Psoas muscle (tissue), 8 donors: Measurements from ENCODE around the gene TNMD. TPM values are rescaled to one million over a fixed set of nuclear protein-coding genes. Genes with fewer than 3 reads are reported as not detected.
"Not testable (repeated sequence)": the region's sequence is repeated elsewhere in the genome, so short reads cannot be mapped to it uniquely, and the experiment has no call there.

Experiments
- ATAC-seq, 4 donors: fragments of 200-7000 bp; cut with Tn5 transposase; one replicate each; pipeline ENCODE4 v1.9.1; 2020; ENCODE audit warnings: moderate library complexity in 3 of 4, mild to moderate bottlenecking in 2 of 4
- DNase-seq, 2 donors: peaks; one replicate each; pipeline ENCODE4 v3.0.0-alpha.2; 2020
- H3K27ac ChIP-seq: fragments of 200-600 bp; one replicate; pipeline ENCODE4 v1.8.0; 2022
- H3K27me3 ChIP-seq, 3 donors: fragments of 200-600 bp in 1 of 3; one replicate each; pipeline versions ENCODE4 v1.6.1 to v1.8.0; 2013 to 2022; ENCODE audit warnings: low read length in 2 of 3, mild to moderate bottlenecking in 2 of 3, moderate library complexity in 1 of 3; ENCODE audit not compliant: insufficient read depth in 3 of 3
- H3K36me3 ChIP-seq, 2 donors: fragments of 200-600 bp in 1 of 2; one replicate each; pipeline versions ENCODE4 v1.6.1 to v1.8.0; 2013 to 2022; ENCODE audit warnings: low read depth in 1 of 2, mild to moderate bottlenecking in 1 of 2, moderate library complexity in 1 of 2; ENCODE audit not compliant: insufficient read depth in 1 of 2
- H3K4me1 ChIP-seq: fragments of 200-600 bp; one replicate; pipeline ENCODE4 v1.8.0; 2022
- H3K4me3 ChIP-seq: fragments of 200-600 bp; one replicate; pipeline ENCODE4 v1.8.0; 2022; ENCODE audit warnings: mild to moderate bottlenecking
- H3K9me3 ChIP-seq: fragments of 200-600 bp; one replicate; pipeline ENCODE4 v1.8.0; 2022
- WGBS, 3 donors: extraction: QIAGEN DNeasy Blood & Tissue Kit; methylation state at CpG; one replicate each; pipeline versions ENCODE4 v1.1.6 to v1.1.7; 2013; 5-methylcytosine and 5-hydroxymethylcytosine counted together
- intact Hi-C, 2 donors: fragments of 100-400 bp; cut with DNase I; formaldehyde crosslinking; loops; one replicate each; pipeline versions ENCODE4 v1.11.0 to v1.14.2; 2022
- long read RNA-seq, 2 donors: library from polyadenylated mRNA; unstranded; transcript quantifications; one replicate each; pipeline ENCODE4 v2.0.0, GENCODE V29; 2021
- polyA plus RNA-seq, 3 donors: library from polyadenylated mRNA; stranded (reverse); fragments of 200-250 nt; gene quantifications; one replicate each; pipeline ENCODE4 v1.2.3, GENCODE V29; 2013
- total RNA-seq, 4 donors: library from RNA; stranded (reverse); fragmentation: NEBNext Ultra II Directional in 2 of 4; extraction: Animal tissue kit (Norgen Biotek cat#: 25700) in 2 of 4; gene quantifications; one replicate each; pipeline versions ENCODE4 v1.2.1 to v1.2.4, GENCODE V29; 2021 to 2023
- TF ChIP-seq, protein P1 (sequence below): fragments of 200-600 bp; IDR thresholded peaks from one replicate; pipeline ENCODE4 v1.8.0; 2022; ENCODE audit warnings: antibody characterized with exemption
- donor health status: healthy with polysubstance abuse.
- donor health status: DM: no; HTN: no; CAD: no; lungs with moderate emphysema.
- donor health status: Bipolar disorder and iron deficiency.
- donor health status: healthy.
- donor health status: DM: yes; HTN: yes; CAD: no.
- donor health status: DM: no; HTN: no; CAD: no.
- donor health status: DM: no; HTN: no; CAD: no.
- donor health status: DM: yes; HTN: yes; CAD: no.

TNMD gene
- under 1 TPM in 1 of 4 donors, not detected in 3; 0.69 TPM for total RNA-seq
- under 1 TPM in 2 of 3 donors, not detected in 1; 0.03 to 0.06 TPM for polyA plus RNA-seq
- long read RNA-seq, donor 1, result 0 reads
- long read RNA-seq, donor 2, result 0 reads

DNA sequence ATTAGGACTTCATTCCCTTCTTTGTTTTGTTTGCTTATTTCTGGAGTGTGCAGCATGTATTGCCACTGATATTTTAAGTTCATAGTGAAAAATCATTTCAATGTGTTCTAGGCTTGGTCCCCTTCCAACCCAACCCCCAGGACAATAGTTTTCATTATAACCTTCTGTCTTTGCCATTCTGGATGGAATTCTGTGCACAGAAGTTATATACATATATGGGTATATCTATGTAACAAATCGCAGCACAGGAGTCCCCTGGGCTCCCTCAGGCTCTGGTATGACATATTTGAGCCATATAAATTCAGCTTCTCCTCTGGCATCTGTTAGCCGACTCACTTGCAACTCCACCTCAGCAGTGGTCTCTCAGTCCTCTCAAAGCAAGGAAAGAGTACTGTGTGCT is at the start of gene TNMD:
Gene TNMD, plus strand, starts transcription at position 326 of the 400 bp plus-strand sequence. CDS start 83 bp downstream, outside the sequence.
- Histone ChIP-seq H3K27ac (no peak within 1 kb of the TSS), H3K4me1 (no peaks in the 10 kb centered on the region), H3K4me3 (no peak within 1 kb of the TSS), H3K36me3 (no peaks in the 10 kb centered on the region), H3K9me3 (no peaks in the 10 kb centered on the region), H3K27me3 (peaks cover 0 to 20% (median 0%) of the 10 kb centered on the region in 3 donors)
- ATAC-seq (no peak), DNase-seq (no peak)
- WGBS, 3 donors, result 21 to 33% (median 23%) methylated on average over 2 of the region's 2 CpGs
- intact Hi-C loops, result no loop called here
- TF ChIP-seq, protein P1, sequence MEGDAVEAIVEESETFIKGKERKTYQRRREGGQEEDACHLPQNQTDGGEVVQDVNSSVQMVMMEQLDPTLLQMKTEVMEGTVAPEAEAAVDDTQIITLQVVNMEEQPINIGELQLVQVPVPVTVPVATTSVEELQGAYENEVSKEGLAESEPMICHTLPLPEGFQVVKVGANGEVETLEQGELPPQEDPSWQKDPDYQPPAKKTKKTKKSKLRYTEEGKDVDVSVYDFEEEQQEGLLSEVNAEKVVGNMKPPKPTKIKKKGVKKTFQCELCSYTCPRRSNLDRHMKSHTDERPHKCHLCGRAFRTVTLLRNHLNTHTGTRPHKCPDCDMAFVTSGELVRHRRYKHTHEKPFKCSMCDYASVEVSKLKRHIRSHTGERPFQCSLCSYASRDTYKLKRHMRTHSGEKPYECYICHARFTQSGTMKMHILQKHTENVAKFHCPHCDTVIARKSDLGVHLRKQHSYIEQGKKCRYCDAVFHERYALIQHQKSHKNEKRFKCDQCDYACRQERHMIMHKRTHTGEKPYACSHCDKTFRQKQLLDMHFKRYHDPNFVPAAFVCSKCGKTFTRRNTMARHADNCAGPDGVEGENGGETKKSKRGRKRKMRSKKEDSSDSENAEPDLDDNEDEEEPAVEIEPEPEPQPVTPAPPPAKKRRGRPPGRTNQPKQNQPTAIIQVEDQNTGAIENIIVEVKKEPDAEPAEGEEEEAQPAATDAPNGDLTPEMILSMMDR, result no peak

DNA sequence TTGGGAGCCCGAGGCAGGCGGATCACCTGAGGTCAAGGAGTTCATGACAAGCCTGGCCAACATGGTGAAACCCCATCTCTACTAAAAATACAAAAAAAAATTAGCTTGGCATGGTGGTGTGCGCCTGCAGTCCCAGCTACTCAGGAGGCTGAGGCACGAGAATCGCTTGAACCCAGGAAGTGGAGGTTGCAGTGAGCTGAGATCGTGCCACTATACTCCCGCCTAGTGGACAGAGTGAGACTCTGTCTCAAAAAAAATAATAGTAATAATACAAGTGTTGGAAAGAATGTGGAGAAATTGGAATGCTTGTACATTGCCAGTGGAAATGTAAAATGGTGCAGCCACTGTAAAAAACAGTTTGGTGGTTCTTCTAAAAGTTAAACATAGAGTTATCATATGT is 19.2 kb upstream of the TNMD start:
- H3K4me1 ChIP-seq, ATAC-seq, H3K4me3 ChIP-seq, intact Hi-C loops, H3K9me3 ChIP-seq, DNase-seq, H3K36me3 ChIP-seq, H3K27ac ChIP-seq, H3K27me3 ChIP-seq: not testable (repeated sequence)
- 69 to 84% (median 77%) methylated on average over 7 of the region's 7 CpGs for WGBS, 3 donors

DNA sequence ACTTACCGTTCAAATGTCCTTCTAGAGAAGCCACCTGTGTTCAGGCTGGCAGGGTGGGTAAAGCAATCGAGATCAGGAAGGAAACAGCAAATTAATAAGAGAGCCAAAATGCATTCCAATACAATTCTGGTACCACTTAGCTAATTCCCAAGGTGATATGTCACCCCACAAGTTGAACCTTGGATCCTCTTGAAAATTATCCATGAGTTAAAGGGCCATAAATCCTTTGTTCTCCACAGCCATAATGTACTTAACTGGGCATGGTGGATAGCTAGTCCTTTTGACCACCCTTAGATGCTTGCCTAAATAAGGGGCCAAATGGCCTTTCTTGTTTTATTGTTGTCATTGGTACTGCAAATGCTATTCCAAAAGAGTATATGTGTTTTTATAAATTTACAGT is 2.0 kb downstream of the TNMD start:
- DNase-seq (no peak), ATAC-seq (no peak)
- TF ChIP-seq, protein P1, result no peak
- no peaks in the 10 kb centered on the region for H3K4me1 ChIP-seq
- H3K9me3 ChIP-seq, result no peaks in the 10 kb centered on the region
- intact Hi-C loops, result no loop called here
- no peak overlapping the region for H3K4me3 ChIP-seq
- H3K27ac ChIP-seq, result no peak overlapping the region
- peaks cover 0 to 22% (median 0%) of the 10 kb centered on the region in 3 donors for H3K27me3 ChIP-seq
- WGBS, 3 donors, result 20 to 37% (median 21%) methylated on average over 2 of the region's 2 CpGs
- no peaks in the 10 kb centered on the region for H3K36me3 ChIP-seq

DNA sequence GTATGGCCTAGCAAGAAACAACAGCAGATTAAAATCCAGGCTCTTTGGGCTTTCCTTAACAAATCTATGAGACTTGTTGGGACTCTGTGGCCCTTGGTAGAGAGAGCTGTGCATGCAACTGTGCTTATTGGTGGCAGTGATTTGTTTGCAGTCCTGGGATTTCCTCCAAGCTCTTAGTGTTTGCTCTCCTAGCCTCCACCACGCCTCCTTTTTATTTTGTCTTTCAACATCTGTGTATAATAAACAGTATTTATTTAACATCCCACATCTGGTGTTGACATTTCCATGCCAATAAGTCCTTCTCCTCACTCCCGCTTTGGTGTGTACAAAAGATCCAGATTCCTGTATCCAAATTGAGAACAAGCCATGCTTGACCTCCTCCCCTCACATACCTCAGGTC is 3.1 kb downstream of the TNMD start:
- ATAC-seq, result no peak
- intact Hi-C loops, result no loop called here
- DNase-seq, result no peak
- H3K27me3 ChIP-seq, result peaks cover 0 to 19% (median 0%) of the 10 kb centered on the region in 3 donors
- WGBS, 3 donors, result 44 to 73% (median 56%) methylated on average over 2 of the region's 2 CpGs
- H3K4me3 ChIP-seq, result no peak overlapping the region
- TF ChIP-seq, protein P1, result no peak
- H3K27ac ChIP-seq, result no peak overlapping the region
- no peaks in the 10 kb centered on the region for H3K9me3 ChIP-seq
- H3K4me1 ChIP-seq, result no peaks in the 10 kb centered on the region
- no peaks in the 10 kb centered on the region for H3K36me3 ChIP-seq

DNA sequence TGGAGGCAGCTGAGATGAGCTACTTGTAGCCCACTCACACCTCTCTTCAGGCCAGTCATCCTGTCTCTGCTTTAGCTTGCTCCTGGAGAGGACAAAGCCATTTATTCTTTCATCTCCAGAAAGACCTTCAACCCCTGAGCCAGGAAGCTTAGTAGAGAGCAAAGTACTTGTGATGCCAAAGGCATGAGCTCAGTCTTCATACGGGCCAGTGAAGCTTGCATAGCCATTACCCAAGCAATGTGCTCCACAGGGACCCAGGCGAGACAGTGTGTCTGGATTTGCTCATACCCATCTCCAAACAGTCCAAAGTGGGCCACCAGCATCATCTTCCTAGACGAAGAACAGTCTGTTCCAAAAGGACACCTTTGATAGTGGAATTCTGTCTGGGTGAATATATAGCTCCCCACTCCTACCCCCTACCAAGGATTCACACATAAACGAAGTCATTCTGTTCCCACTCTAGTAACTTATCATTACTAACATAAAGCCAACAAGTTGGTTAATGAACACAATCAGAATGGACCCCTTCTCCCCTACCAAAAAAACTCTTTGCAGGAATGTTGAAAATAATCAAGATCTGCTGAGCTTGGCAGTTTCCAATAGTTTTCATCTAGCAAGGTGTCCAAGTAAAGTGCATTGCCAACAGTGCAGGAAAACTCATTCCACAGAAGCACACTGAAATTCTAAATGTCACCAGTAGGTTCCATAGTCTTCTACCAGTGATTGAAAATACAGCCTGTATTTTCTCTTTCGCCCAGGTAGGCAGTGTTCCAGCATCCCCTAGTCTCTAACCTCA is 6.7 kb downstream of the TNMD start:
- Histone ChIP-seq H3K4me3 (no peak overlapping the region), H3K9me3 (no peaks in the 10 kb centered on the region), H3K27me3 (peaks cover 0 to 25% (median 0%) of the 10 kb centered on the region in 3 donors), H3K4me1 (no peaks in the 10 kb centered on the region), H3K27ac (no peak overlapping the region), H3K36me3 (no peaks in the 10 kb centered on the region)
- 55 to 84% (median 74%) methylated on average over 5 of the region's 5 CpGs for WGBS, 3 donors
- peak; percentile 31 to 60 for DNase-seq
- intact Hi-C loops, result no loop called here
- TF ChIP-seq, protein P1, result no peak
- no peak for ATAC-seq
